ENCODE data around the gene PSAT1. TPM values are rescaled to one million over a fixed set of nuclear protein-coding genes. Genes with fewer than 3 reads are reported as not detected.

Gene PSAT1
- polyA plus RNA-seq, 3 donors, result 0.05 to 4.7 (median 0.11) TPM

DNA sequence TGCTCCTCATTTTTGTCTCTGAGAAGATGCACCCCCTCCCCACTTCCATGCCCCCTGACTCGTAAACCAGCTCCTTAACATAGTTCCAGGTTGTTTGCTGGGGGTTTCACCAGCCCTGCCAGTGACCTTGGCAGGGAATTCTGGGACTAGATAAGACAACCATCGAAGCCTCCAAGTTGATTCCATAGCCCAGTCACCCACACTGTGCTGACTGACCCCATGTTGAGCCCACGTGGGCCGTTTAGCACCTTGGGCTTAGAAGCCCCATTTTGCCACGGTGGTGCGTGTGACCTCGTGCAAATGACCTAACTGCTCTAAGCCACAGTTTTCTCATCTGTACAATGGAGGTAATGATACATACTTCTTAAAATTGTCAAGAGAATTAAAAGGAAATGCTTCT lies 24.6 kb downstream of the PSAT1 start:
- Histone ChIP-seq H3K27me3 (ENCODE audit: control insufficient read depth in 2 of 2, insufficient read depth in 2 of 2, low read length in 2 of 2) (no peaks in the 10 kb centered on the region), H3K4me2 (replicated peaks; ENCODE audit: extremely low read depth, low read length, poor library complexity, severe bottlenecking) (no peak overlapping the region), H3K9me3 (replicated peaks in 1 of 2; ENCODE audit: control insufficient read depth in 1 of 2, insufficient read depth in 1 of 2, low read length in 2 of 2) (no peaks in the 10 kb centered on the region), H3K27ac (ENCODE audit: low read depth in 1 of 2, low read length in 2 of 2) (no peak overlapping the region), H3K9ac (ENCODE audit: insufficient read depth, low read length, poor library complexity, severe bottlenecking) (no peak overlapping the region), H3K4me3 (replicated peaks in 1 of 3; ENCODE audit: low read depth in 2 of 3, low read length in 3 of 3) (no peak overlapping the region), H3K36me3 (replicated peaks in 1 of 2; ENCODE audit: control insufficient read depth in 1 of 2, insufficient read depth in 2 of 2, low read length in 2 of 2) (no peaks in the 10 kb centered on the region), H3K79me2 (ENCODE audit: insufficient read depth, low read length) (no peaks in the 10 kb centered on the region), H3K4me1 (ENCODE audit: control insufficient read depth in 1 of 2, insufficient read depth in 2 of 2, low read length in 2 of 2) (no peaks in the 10 kb centered on the region), H4K20me1 (ENCODE audit: insufficient read depth, low read length) (no peaks in the 10 kb centered on the region), H2AFZ (ENCODE audit: insufficient read depth, low read depth, low read length, poor library complexity, severe bottlenecking) (no peak overlapping the region)
- Mint-ChIP-seq H3K36me3 (peaks cover 10 to 17% of the 10 kb centered on the region in 2 donors), H3K27ac (no peak overlapping the region), H3K27me3 (ENCODE audit: low read depth in 3 of 3) (peaks cover 0 to 5% (median 3%) of the 10 kb centered on the region in 3 donors), H3K4me3 (no peak overlapping the region), H3K4me1 (peaks cover 8% of the 10 kb centered on the region), H3K9me3 (peaks cover 0 to 4% (median 0%) of the 10 kb centered on the region in 7 donors)
- intact Hi-C loops (cut with micrococcal nuclease), result no loop called here
- no peak for DNase-seq
- 100% methylated on average over 2 of the region's 7 CpGs for WGBS (ENCODE audit: insufficient coverage)
- TF ChIP-seq, protein P1, sequence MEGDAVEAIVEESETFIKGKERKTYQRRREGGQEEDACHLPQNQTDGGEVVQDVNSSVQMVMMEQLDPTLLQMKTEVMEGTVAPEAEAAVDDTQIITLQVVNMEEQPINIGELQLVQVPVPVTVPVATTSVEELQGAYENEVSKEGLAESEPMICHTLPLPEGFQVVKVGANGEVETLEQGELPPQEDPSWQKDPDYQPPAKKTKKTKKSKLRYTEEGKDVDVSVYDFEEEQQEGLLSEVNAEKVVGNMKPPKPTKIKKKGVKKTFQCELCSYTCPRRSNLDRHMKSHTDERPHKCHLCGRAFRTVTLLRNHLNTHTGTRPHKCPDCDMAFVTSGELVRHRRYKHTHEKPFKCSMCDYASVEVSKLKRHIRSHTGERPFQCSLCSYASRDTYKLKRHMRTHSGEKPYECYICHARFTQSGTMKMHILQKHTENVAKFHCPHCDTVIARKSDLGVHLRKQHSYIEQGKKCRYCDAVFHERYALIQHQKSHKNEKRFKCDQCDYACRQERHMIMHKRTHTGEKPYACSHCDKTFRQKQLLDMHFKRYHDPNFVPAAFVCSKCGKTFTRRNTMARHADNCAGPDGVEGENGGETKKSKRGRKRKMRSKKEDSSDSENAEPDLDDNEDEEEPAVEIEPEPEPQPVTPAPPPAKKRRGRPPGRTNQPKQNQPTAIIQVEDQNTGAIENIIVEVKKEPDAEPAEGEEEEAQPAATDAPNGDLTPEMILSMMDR (IDR thresholded peaks at IDR 0.05), result no peak

DNA sequence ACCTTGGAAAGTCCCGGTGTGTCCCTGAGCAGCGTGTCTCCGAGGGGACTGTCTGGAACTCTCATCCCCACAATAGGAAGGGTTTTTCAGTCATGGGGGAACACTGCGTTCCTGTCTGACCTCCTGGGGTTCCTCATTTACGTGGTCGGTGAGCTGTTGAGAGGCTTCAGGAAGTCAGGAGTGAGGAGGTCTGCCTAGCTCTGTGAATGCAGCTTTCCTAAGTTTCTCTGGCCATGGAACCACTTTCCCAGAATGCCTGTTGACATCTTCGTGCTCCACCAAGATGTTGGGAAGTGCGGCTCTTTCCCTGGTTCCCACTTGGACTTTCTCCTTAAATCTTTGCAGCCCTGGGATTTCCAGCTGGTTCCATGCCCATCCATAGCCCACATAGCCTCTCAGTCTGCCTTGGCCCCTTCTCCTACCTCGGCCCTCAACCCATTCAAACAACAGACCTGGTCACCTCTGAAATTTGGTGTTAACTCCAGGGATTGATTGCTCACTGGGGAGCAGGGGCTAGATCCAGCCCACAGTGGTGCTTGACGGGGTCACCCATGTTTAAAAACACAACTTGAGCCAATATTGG lies 27.2 kb downstream of the PSAT1 start:
- no peak overlapping the region for H3K9ac ChIP-seq (ENCODE audit: insufficient read depth, low read length, poor library complexity, severe bottlenecking)
- no peak overlapping the region for H2AFZ ChIP-seq (ENCODE audit: insufficient read depth, low read depth, low read length, poor library complexity, severe bottlenecking)
- peaks cover 0 to 4% (median 1%) of the 10 kb centered on the region in 3 donors for H3K27me3 Mint-ChIP-seq (ENCODE audit: low read depth in 3 of 3)
- DNase-seq, result no peak
- H3K9me3 Mint-ChIP-seq, result peaks cover 0 to 4% (median 0%) of the 10 kb centered on the region in 7 donors
- H3K4me3 ChIP-seq (replicated peaks in 1 of 3; ENCODE audit: low read depth in 2 of 3, low read length in 3 of 3), result no peak overlapping the region
- peaks cover 8% of the 10 kb centered on the region for H3K4me1 Mint-ChIP-seq
- H4K20me1 ChIP-seq (ENCODE audit: insufficient read depth, low read length), result no peaks in the 10 kb centered on the region
- H3K27me3 ChIP-seq (ENCODE audit: control insufficient read depth in 2 of 2, insufficient read depth in 2 of 2, low read length in 2 of 2), result no peaks in the 10 kb centered on the region
- H3K4me2 ChIP-seq (replicated peaks; ENCODE audit: extremely low read depth, low read length, poor library complexity, severe bottlenecking), result no peak overlapping the region
- no peaks in the 10 kb centered on the region for H3K36me3 ChIP-seq (replicated peaks in 1 of 2; ENCODE audit: control insufficient read depth in 1 of 2, insufficient read depth in 2 of 2, low read length in 2 of 2)
- H3K9me3 ChIP-seq (replicated peaks in 1 of 2; ENCODE audit: control insufficient read depth in 1 of 2, insufficient read depth in 1 of 2, low read length in 2 of 2), result no peaks in the 10 kb centered on the region
- no peak overlapping the region for H3K4me3 Mint-ChIP-seq
- H3K4me1 ChIP-seq (ENCODE audit: control insufficient read depth in 1 of 2, insufficient read depth in 2 of 2, low read length in 2 of 2), result no peaks in the 10 kb centered on the region
- no peak overlapping the region for H3K27ac ChIP-seq (ENCODE audit: low read depth in 1 of 2, low read length in 2 of 2)
- peaks cover 7 to 9% of the 10 kb centered on the region in 2 donors for H3K36me3 Mint-ChIP-seq
- TF ChIP-seq, protein P1 (IDR thresholded peaks at IDR 0.05), result no peak
- 51% methylated on average over 6 of the region's 10 CpGs for WGBS (ENCODE audit: insufficient coverage)
- H3K27ac Mint-ChIP-seq, result peak overlapping the region in 1 of 7 donors; percentile 72
- intact Hi-C loops (cut with micrococcal nuclease), result no loop called here
- no peaks in the 10 kb centered on the region for H3K79me2 ChIP-seq (ENCODE audit: insufficient read depth, low read length)

All from CD14-positive monocyte (primary cell).